Peyer's patch (tissue), 4 donors: ENCODE results near the gene PTER.

Experiments
- CTCF ChIP-seq, 6 experiments: fragments of 450-650 bp in 4 of 6; fragments of 200-600 bp in 2 of 6; sonication (generic) in 1 of 6; IDR thresholded peaks; one replicate each; pipeline ENCODE4 v1.5.1; 2017 to 2019; ENCODE audit warnings: antibody characterized with exemption in 6 of 6, mild to moderate bottlenecking in 3 of 6, moderate library complexity in 1 of 6
- POLR2A ChIP-seq, 2 donors: fragments of 450-650 bp; IDR thresholded peaks; one replicate each; pipeline ENCODE4 v1.5.1; 2017; ENCODE audit warnings: antibody characterized with exemption in 2 of 2, mild to moderate bottlenecking in 2 of 2, moderate library complexity in 2 of 2

- TF ChIP-seq CTCF (IDR thresholded peaks at IDR 0.05) = no peak
- TF ChIP-seq POLR2A (IDR thresholded peaks at IDR 0.05) = no peak
Observed at GRCh38 chr10:16429539-16429938, 7.3 kb upstream of the PTER start.
